GM12878 (cell line): ENCODE data around the gene SRSF12. TPM values are rescaled to one million over a fixed set of nuclear protein-coding genes. Genes with fewer than 3 reads are reported as not detected.
A peak's percentile ranks its signal among the peaks of the same experiment; 100 is the strongest.

Experiments used
- CEBPB ChIP-seq, 2 experiments: fragments of 150-350 bp in 1 of 2; IDR thresholded peaks; 2 replicates each; pipeline ENCODE4 v1.6.1; 2012 to 2014; ENCODE audit warnings: low read depth in 2 of 2, low read length in 2 of 2, borderline replicate concordance in 1 of 2, inconsistent platforms in 1 of 2
- CHD1 ChIP-seq: IDR thresholded peaks from 2 replicates; pipeline ENCODE4 v1.6.1; 2012; ENCODE audit warnings: low read depth, low read length, improper control_type of control experiment
- CHD2 ChIP-seq: IDR thresholded peaks from 2 replicates; pipeline ENCODE4 v1.6.1; 2011; ENCODE audit warnings: low read depth, low read length, improper control_type of control experiment, borderline replicate concordance
- CHD4 ChIP-seq: fragments of 200-600 bp; sonication (generic); IDR thresholded peaks from 2 replicates; pipeline ENCODE4 v1.6.1; 2016; ENCODE audit warnings: mild to moderate bottlenecking
- E2F4 ChIP-seq: IDR thresholded peaks from 2 replicates; pipeline ENCODE4 v1.6.1; 2012; ENCODE audit warnings: low read depth, low read length, improper control_type of control experiment
- EP300 ChIP-seq, 2 experiments: fragments of 150-350 bp in 1 of 2; IDR thresholded peaks; 2 replicates each; pipeline ENCODE4 v1.6.1; 2011 to 2012; ENCODE audit warnings: low read depth in 2 of 2, low read length in 2 of 2, borderline replicate concordance in 1 of 2, improper control_type of control experiment in 1 of 2, inconsistent platforms in 1 of 2; ENCODE audit not compliant: control insufficient read depth in 1 of 2
- ETV6 ChIP-seq, 2 experiments: fragments of 450-650 bp in 1 of 2; IDR thresholded peaks in 1 of 2; conservative IDR thresholded peaks in 1 of 2; 2 replicates each; pipeline ENCODE4 v1.6.1; 2014; ENCODE audit warnings: antibody characterized with exemption in 1 of 2, borderline replicate concordance in 1 of 2, low read depth in 1 of 2, mild to moderate bottlenecking in 1 of 2, moderate library complexity in 1 of 2
- FOXK2 ChIP-seq: fragments of 450-650 bp; IDR thresholded peaks from 2 replicates; pipeline ENCODE4 v1.6.1; 2017; ENCODE audit warnings: mild to moderate bottlenecking, moderate library complexity
- JUNB ChIP-seq: IDR thresholded peaks from 2 replicates; pipeline ENCODE4 v1.6.1; 2016; ENCODE audit warnings: antibody characterized with exemption, mild to moderate bottlenecking
- KDM1A ChIP-seq: fragments of 200-600 bp; sonication (generic); IDR thresholded peaks from 2 replicates; pipeline ENCODE4 v1.6.1; 2016; ENCODE audit warnings: borderline replicate concordance
- MLLT1 ChIP-seq: fragments of 450-650 bp; IDR thresholded peaks from 2 replicates; pipeline ENCODE4 v1.6.1; 2016; ENCODE audit warnings: mild to moderate bottlenecking
- MTA2 ChIP-seq: fragments of 450-650 bp; IDR thresholded peaks from 2 replicates; pipeline ENCODE4 v1.6.1; 2016; ENCODE audit warnings: low read depth, mild to moderate bottlenecking, moderate library complexity
- NFIC ChIP-seq: IDR thresholded peaks from 2 replicates; pipeline ENCODE4 v1.6.1; 2012; ENCODE audit warnings: low read depth, mild to moderate bottlenecking, inconsistent platforms, low read length, moderate library complexity
- NFXL1 ChIP-seq: fragments of 450-650 bp; IDR thresholded peaks from 2 replicates; pipeline ENCODE4 v1.6.1; 2017; ENCODE audit warnings: antibody characterized with exemption, mild to moderate bottlenecking, borderline replicate concordance
- NFYB ChIP-seq: IDR thresholded peaks from 2 replicates; pipeline ENCODE4 v1.6.1; 2011; ENCODE audit warnings: low read depth, mild to moderate bottlenecking, low read length, improper control_type of control experiment, moderate library complexity; ENCODE audit not compliant: insufficient read depth
- NR2C2 ChIP-seq: IDR thresholded peaks from 2 replicates; pipeline ENCODE4 v1.6.1; 2011; ENCODE audit warnings: borderline replicate concordance, low read depth; ENCODE audit not compliant: control insufficient read depth, insufficient read length
- NRF1 ChIP-seq: conservative IDR thresholded peaks from 2 replicates; pipeline ENCODE4 v1.6.1; 2011; ENCODE audit warnings: mild to moderate bottlenecking, low read depth, low read length, improper control_type of control experiment
- PML ChIP-seq: IDR thresholded peaks from 2 replicates; pipeline ENCODE4 v1.6.1; 2012; ENCODE audit warnings: low read length, inconsistent platforms
- PRDM15 ChIP-seq: fragments of 450-650 bp; formaldehyde crosslinking; IDR thresholded peaks from 2 replicates; pipeline ENCODE4 v1.4.0; 2020; ENCODE audit warnings: mild to moderate bottlenecking, moderate library complexity
- SMAD5 ChIP-seq: IDR thresholded peaks from 2 replicates; pipeline ENCODE4 v1.6.1; 2016; ENCODE audit warnings: antibody characterized with exemption, low read depth
- SMARCA5 ChIP-seq: fragments of 450-650 bp; IDR thresholded peaks from 2 replicates; pipeline ENCODE4 v1.6.1; 2017; ENCODE audit warnings: mild to moderate bottlenecking
- SPI1 ChIP-seq: IDR thresholded peaks from 2 replicates; pipeline ENCODE4 v1.6.1; 2011; ENCODE audit warnings: low read depth, mild to moderate bottlenecking, low read length, moderate library complexity, borderline replicate concordance; ENCODE audit not compliant: insufficient read depth
- YY1 ChIP-seq: IDR thresholded peaks from 2 replicates; pipeline ENCODE4 v1.6.1; 2011; ENCODE audit warnings: low read depth, mild to moderate bottlenecking, low read length
- ZBED1 ChIP-seq: IDR thresholded peaks from 2 replicates; pipeline ENCODE4 v1.6.1; 2016; ENCODE audit warnings: borderline replicate concordance
- polyA plus RNA-seq, 11 experiments: library from polyadenylated mRNA; depleted of rRNA in 4 of 11; unstranded in 6 of 11; stranded (reverse) in 5 of 11; fragments of >200 nt; fragmentation: Nextera tagmentation in 4 of 11; fragmentation: Illumina TruSeq in 1 of 11; extraction: Ambion mirVana in 4 of 11; extraction: Trizol in 1 of 11; gene quantifications; 1 replicate in 1 of 11; 2 replicates in 10 of 11; pipeline versions ENCODE4 v1.2.1 to v1.2.3, GENCODE V29; 2011 to 2016; ENCODE audit warnings: inconsistent platforms in 2 of 11, missing spikeins in 2 of 11, low read depth in 1 of 11
- total RNA-seq, 4 experiments: library from RNA; depleted of rRNA in 3 of 4; stranded (reverse); fragments of >200 nt in 3 of 4; fragmentation: Illumina TruSeq in 1 of 4; extraction: Trizol in 1 of 4; gene quantifications; 2 replicates each; pipeline versions ENCODE4 v1.2.1 to v1.2.3, GENCODE V29; 2013 to 2021

SRSF12 gene
- total and polyA plus RNA-seq, 10 of the 15 experiments (the other 5 are each of a cell fraction or from before 2014, with no cell fraction given), result 0.03 to 0.23 TPM; not detected in 8

- TF ChIP-seq SMAD5 (peak; percentile 97), MTA2 (peak; percentile 14; the same call in 1 of the 2 replicates), PML (peak; percentile 98), PRDM15 (CRISPR knock-in tag) (no peak), E2F4 (no peak), SPI1 (no peak), KDM1A (no peak), SMARCA5 (peak; percentile 69; the same call in 1 of the 2 replicates), NR2C2 (no peak), MLLT1 (peak; percentile 97), CHD4 (no peak), ZBED1 (no peak), EP300 (IDR thresholded peaks at IDR 0.05; ENCODE audit: borderline replicate concordance in 1 of 2, control insufficient read depth in 1 of 2, low read depth in 2 of 2, low read length in 2 of 2) (no peak; a peak in 1 of 4 replicates), YY1 (peak; percentile 48; the same call in 1 of the 2 replicates), CHD1 (0 out of 2 replicates have a peak, but pooled peaks have one; percentile 73), CHD2 (no peak; the same call in 1 of the 2 replicates), NFIC (no peak), FOXK2 (peak; percentile 81), NFXL1 (no peak), ETV6 (conservative IDR thresholded peaks at IDR 0.05 in 1 of 2, IDR thresholded peaks at IDR 0.05 in 1 of 2; ENCODE audit: borderline replicate concordance in 1 of 2, low read depth in 1 of 2) (no peak), NRF1 (peak; percentile 79), JUNB (no peak), NFYB (peak; percentile 64), CEBPB (IDR thresholded peaks at IDR 0.05; ENCODE audit: borderline replicate concordance in 1 of 2, low read depth in 2 of 2, low read length in 2 of 2) (no peak)
Observed at GRCh38 chr6:89080281-89081128, 37.4 kb downstream of the SRSF12 start, which contains the start of gene PNRC1 (continued).
